Choroid plexus epithelial cell (primary cell): Measurements from ENCODE around the gene PTPRH.
"Not testable (repeated sequence)": the region's sequence is repeated elsewhere in the genome, so short reads cannot be mapped to it uniquely, and the experiment has no call there.

ENCODE experiments used
- DNase-seq: peaks from one replicate; pipeline ENCODE4 v3.0.0-alpha.2; 2010; ENCODE audit warnings: low read depth
- H3K4me3 ChIP-seq: 2 replicates; pipeline ENCODE4 v1.5.1; 2011; ENCODE audit warnings: low read depth, mild to moderate bottlenecking, control low read depth, low read length, moderate library complexity
- CTCF ChIP-seq: conservative IDR thresholded peaks from 2 replicates; pipeline ENCODE4 v1.5.1; 2011; ENCODE audit warnings: low read depth, mild to moderate bottlenecking, control low read depth, inconsistent platforms, low read length, moderate library complexity

PTPRH gene

DNA sequence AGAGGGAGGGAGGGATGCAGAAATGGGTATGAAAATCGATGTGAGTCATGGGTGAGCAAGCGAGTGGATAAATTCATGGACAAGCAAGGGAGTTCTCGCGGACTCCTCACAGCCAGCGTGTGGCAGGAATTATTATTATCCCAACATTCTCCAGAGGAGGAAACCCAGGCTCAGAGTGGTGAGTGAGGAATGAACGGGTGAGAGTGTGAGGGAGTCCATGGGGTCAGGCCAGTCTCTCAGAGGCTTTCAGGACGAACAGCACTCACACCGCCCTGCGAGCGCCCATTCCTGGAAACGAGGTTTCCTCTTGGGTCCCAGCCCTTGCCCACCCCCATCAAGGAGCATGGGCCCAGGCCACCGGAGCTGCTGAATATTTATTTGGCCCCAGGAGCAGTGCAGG, 36.6 kb downstream of the PTPRH start:
- no peak overlapping the region for H3K4me3 ChIP-seq
- peak; percentile 36 for DNase-seq
- TF ChIP-seq CTCF: no peak

DNA sequence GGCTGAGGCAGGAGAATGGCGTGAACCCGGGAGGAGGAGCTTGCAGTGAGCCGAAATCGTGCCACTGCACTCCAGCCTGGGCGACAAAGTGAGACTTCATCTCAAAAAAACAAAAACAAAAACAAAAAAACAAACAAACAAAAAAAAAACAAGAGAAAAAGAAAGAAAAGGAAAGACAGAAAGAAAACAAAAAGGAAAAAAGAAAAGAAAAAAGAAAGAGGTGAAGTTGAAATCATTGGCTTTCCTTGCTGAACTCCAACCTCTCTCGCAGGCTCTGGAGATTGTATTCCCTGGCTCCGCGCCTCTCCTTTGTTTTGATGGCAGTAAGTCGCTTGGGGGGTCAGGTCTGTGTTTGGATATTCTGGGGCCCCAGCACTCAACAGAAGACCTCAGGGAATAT, 37.0 kb downstream of the PTPRH start:
- not testable (repeated sequence) for H3K4me3 ChIP-seq, DNase-seq

DNA sequence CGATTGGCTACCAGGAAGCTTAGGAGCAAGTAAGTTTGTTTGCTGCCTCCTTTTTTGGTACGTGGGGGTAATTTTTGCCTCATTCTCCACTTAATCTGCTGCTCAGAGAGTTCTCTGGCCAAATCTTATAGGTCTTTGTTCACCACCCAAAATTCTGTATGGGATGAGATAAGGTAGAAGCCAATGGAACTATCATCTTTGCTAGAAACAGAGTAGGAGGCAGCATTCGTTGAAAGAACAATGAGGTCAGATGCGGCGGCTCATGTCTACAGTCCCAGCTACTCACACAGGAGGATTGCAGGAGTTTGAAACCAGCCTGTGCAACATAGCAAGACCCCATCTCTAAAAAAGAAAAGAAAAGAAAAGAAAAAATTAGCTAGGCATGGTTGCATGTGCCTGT, 37.9 kb downstream of the PTPRH start:
- H3K4me3 ChIP-seq: no peak overlapping the region
- no peak for DNase-seq
- TF ChIP-seq CTCF: no peak

DNA sequence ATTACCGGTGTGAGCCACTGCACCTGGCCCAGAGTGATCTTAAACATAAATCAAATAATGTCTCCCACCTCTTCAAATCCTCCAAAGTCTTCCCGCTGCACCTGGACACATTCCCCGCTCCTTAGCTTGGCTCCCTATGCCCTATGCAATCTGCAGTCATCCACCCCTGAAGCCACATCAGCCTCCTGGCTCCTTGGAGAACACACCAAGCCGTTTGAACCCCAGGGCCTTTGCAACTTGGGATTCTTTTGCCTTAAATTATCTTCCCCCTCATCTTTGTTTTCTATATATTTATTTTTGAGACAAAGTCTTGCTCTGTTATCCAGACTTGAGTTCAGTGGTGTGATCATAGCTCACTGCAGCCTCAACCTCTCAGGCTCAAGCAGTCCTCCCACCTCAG, 40.2 kb downstream of the PTPRH start:
- TF ChIP-seq CTCF: no peak
- no peak for DNase-seq
- H3K4me3 ChIP-seq: no peak overlapping the region

GRCh38 chr19:55166530-55167268, 42.6 kb downstream of the PTPRH start, which contains the start of gene DNAAF3:
DNAAF3 (minus strand) TSS chr19:55166613; CDS start chr19:55166413, 200 bp downstream.
- TF ChIP-seq CTCF: no peak
- peak; percentile 99 for DNase-seq
- peak within 1 kb of the TSS; percentile 63 for H3K4me3 ChIP-seq

- peak; percentile 84 for DNase-seq
- peak overlapping the region; percentile 63 for H3K4me3 ChIP-seq
Measured at GRCh38 chr19:55165952-55166529, 43.3 kb downstream of the PTPRH start.

More at GRCh38 chr19:55165952-55166529, 43.3 kb downstream of the PTPRH start:
- peak; percentile 76 for TF ChIP-seq CTCF
